ENCODE results near the gene CNPY1. TPM values are rescaled to one million over a fixed set of nuclear protein-coding genes. Genes with fewer than 3 reads are reported as not detected.

Gene CNPY1
- total RNA-seq, 1 donor: not detected

DNA sequence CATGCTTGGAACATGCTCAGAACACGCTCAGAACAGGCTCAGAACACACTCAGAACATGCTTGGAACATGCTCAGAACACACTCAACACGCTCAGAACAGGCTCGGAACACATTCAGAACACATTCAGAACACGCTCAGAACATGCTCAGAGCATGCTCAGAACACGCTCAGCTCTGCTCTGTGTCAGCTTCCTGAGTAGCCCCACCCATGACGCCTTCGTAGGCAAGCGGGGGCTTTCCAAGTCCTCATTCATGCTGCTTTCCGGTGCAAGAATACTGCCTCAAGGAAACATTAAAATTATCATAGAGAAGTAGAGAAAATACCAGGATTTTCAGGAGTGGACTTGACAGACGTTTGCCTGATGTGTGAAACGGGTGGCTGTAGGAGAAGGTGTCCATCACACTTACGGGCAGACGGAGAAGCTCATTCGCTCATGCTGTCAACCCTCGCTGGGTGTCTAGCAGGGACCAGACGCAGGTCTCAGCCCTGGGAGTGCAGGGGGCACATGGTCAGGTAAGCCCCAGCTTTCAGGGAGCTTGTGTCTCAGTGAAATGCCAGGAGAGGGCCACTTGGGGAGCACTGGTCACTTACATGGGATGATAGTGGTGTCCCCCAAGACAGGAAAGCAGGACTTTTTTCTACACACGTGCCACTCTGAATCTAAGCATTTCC is 63.7 kb downstream of the CNPY1 start:
- H3K4me3 ChIP-seq (ENCODE audit: low read depth, low read length): no peak overlapping the region
- TF ChIP-seq, protein P1, sequence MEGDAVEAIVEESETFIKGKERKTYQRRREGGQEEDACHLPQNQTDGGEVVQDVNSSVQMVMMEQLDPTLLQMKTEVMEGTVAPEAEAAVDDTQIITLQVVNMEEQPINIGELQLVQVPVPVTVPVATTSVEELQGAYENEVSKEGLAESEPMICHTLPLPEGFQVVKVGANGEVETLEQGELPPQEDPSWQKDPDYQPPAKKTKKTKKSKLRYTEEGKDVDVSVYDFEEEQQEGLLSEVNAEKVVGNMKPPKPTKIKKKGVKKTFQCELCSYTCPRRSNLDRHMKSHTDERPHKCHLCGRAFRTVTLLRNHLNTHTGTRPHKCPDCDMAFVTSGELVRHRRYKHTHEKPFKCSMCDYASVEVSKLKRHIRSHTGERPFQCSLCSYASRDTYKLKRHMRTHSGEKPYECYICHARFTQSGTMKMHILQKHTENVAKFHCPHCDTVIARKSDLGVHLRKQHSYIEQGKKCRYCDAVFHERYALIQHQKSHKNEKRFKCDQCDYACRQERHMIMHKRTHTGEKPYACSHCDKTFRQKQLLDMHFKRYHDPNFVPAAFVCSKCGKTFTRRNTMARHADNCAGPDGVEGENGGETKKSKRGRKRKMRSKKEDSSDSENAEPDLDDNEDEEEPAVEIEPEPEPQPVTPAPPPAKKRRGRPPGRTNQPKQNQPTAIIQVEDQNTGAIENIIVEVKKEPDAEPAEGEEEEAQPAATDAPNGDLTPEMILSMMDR (IDR thresholded peaks at IDR 0.05; ENCODE audit: insufficient read depth, low read depth, low read length): no peak
- no peak for DNase-seq (ENCODE audit: low read depth)

DNA sequence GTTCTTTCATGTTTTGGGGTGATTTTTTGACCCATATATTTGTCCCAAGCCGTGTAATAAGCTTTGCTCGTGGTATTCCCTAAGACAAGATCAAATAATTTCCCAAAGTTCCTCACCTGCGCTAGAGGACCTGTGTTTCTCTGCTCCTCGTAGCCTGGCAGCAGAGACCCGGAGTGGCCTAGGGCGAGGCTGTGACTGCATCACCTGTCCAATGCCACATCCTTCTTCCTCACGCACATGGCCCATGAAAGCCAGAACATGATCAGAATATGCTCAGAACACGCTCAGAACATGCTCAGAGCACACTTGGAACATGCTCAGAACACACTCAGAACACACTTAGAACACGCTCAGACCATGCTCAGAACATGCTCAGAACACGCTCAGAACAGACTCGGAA is 64.6 kb downstream of the CNPY1 start:
- DNase-seq (ENCODE audit: low read depth): no peak
- TF ChIP-seq, protein P1 (IDR thresholded peaks at IDR 0.05; ENCODE audit: insufficient read depth, low read depth, low read length): no peak
- H3K4me3 ChIP-seq (ENCODE audit: low read depth, low read length): no peak overlapping the region

DNA sequence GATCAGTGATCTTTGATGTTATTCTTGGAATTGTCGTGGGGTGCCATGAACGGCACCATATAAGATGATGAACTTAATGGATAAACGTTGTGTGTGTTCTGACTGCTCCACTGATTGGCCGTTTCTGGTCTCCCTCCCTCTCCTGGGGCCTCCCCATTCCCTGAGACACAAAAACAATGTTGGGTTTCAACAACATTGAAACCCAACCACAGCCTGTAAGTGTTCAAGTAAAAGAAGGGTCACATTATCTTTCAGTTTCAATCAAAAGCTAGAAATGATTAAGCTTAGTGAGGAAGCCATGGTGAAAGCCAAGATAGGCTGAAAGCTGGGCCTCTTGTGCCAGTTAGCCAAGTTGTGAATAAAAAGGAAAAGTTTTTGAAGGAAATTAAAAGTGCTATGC is 68.9 kb downstream of the CNPY1 start:
- DNase-seq (ENCODE audit: low read depth): no peak
- no peak overlapping the region for H3K4me3 ChIP-seq (ENCODE audit: low read depth, low read length)
- TF ChIP-seq, protein P1 (IDR thresholded peaks at IDR 0.05; ENCODE audit: insufficient read depth, low read depth, low read length): no peak

DNA sequence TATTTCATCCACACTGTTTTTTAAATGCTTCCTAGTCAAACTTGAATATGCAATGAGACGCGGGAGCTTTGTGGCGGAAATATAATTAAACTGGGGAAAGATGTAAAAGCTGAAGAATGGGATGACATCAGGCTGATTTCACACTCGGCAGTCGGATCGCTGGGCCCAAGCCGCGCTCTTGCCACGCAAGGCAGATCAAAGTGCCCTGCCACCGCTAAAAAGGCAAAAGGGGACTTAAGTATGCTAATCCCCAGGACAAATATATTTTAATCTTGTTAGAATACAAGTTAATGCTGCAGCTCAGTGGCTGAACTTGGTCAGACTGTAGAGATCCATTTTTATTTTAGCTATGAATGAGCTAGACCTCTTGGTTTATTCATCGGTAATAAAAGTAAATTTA is 74.6 kb downstream of the CNPY1 start:
- no peak overlapping the region for H3K4me3 ChIP-seq (ENCODE audit: low read depth, low read length)
- DNase-seq (ENCODE audit: low read depth): no peak
- TF ChIP-seq, protein P1 (IDR thresholded peaks at IDR 0.05; ENCODE audit: insufficient read depth, low read depth, low read length): no peak

DNA sequence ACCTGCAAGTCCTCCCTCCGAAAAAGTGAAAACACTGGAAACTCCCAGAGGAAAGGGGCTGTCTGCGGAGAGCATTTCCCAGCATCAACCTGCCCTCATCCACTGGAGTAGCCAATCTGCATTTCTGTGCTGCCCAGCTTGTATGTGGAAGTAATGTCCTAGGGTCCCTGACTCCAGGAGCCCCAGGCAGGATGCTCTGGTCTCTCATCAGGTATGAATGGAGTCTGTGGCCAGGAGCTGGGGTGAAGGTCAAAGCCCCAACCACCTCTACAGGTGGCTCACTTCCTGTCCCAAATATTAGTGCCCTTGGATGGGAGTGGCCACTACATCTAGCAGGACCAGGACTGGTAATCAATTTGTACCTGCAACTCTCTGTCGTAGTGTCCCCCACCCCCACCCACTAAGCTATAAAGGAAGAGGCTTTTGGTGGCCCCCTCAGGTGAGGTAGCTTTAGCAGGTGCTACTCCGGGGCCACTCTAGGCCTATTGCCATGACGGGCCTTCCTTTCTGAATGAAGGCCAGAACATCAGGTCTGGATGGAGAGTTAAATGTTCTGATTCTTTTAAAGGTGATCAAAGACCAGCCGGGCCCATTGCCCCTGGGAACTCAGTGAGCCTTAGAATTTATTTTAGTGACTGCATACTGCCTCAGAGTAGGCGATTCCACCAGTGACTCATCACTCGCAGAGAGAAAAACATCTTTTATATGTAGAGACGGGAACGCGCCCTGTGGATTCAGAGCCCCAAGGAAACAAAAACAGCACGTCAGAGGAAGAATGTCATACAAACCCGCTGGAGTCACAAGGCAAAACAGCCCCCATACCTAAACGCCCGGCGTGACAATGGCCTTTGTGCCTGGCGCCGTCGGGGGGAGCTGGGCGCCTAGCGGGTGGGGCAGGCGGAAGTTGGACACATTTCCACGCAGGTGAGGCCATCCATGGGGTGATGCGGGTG is 75.4 kb downstream of the CNPY1 start:
- DNase-seq (ENCODE audit: low read depth): no peak

DNA sequence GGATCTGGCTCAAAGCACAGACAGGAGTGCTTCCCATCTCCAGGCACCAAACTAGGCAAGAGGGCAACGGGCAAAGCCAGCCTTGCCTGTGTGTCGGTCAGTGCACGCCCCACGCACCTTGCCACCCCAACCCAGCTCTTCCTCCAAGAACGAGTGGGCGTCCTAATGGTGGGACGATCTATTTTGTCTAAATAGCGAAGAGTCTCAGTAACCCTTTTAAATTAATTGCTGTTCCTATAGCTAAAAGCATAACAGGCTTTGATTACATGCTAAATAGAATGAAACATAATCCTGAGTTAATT is 76.2 kb downstream of the CNPY1 start:
- H3K4me3 ChIP-seq (ENCODE audit: low read depth, low read length): no peak overlapping the region
- no peak for DNase-seq (ENCODE audit: low read depth)
- TF ChIP-seq, protein P1 (IDR thresholded peaks at IDR 0.05; ENCODE audit: insufficient read depth, low read depth, low read length): no peak

More for the DNA sequence above, 75.4 kb downstream of the CNPY1 start:
- H3K4me3 ChIP-seq (ENCODE audit: low read depth, low read length): no peak overlapping the region
- TF ChIP-seq, protein P1 (IDR thresholded peaks at IDR 0.05; ENCODE audit: insufficient read depth, low read depth, low read length): no peak

Measured in fibroblast of villous mesenchyme (primary cell).